ENCODE data around the gene CRTAC1. TPM values are rescaled to one million over a fixed set of nuclear protein-coding genes. Genes with fewer than 3 reads are reported as not detected.

CRTAC1 gene
- total RNA-seq, 1 experiment from 2014 or later, result 0.20 TPM

DNA sequence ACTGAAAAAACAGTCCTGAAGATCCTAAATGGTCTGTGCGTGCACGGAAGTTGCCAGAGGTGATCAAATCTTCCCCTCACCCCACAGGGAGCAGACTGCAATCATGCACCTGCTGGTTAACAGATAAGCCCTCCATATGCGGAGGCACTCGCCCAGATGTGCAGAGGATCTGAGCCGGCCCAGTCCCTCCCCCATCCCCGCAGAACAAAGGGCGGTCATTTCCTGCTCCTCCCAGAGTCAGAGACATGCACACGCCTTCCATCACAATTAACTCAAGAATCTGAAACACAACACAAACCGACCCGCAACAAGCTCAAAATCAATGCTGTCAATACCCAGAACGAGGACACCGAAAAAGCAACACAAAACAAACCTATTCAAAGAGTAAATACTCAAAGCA lies 24.2 kb downstream of the CRTAC1 start (continued):
- TF ChIP-seq ZBTB33 (IDR thresholded peaks at IDR 0.05; ENCODE audit: extremely low read depth, insufficient replicate concordance, low read length) (no peak), ELF1 (IDR thresholded peaks at IDR 0.05; ENCODE audit: borderline replicate concordance, low read depth) (no peak), SP1 (IDR thresholded peaks at IDR 0.05; ENCODE audit: low read depth) (no peak), CTCF (IDR thresholded peaks at IDR 0.05 in 2 of 3, conservative IDR thresholded peaks at IDR 0.05 in 1 of 3; ENCODE audit: borderline replicate concordance in 1 of 3, insufficient read depth in 1 of 3, low read depth in 2 of 3, low read length in 2 of 3) (no peak), CEBPB (IDR thresholded peaks at IDR 0.05; ENCODE audit: low read depth) (no peak), JUND (IDR thresholded peaks at IDR 0.05) (no peak), EGR1 (IDR thresholded peaks at IDR 0.05; ENCODE audit: low read depth) (no peak), CBX3 (IDR thresholded peaks at IDR 0.05; ENCODE audit: low read depth) (no peak), SRF (IDR thresholded peaks at IDR 0.05; ENCODE audit: low read depth) (no peak), EZH2phosphoT487 (IDR thresholded peaks at IDR 0.05; ENCODE audit: borderline replicate concordance) (no peak)
- TF ChIP-seq, protein P1, sequence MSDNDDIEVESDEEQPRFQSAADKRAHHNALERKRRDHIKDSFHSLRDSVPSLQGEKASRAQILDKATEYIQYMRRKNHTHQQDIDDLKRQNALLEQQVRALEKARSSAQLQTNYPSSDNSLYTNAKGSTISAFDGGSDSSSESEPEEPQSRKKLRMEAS (IDR thresholded peaks at IDR 0.05), result no peak

- Histone ChIP-seq H4K20me1 (ENCODE audit: insufficient read depth) (no peaks in the 10 kb centered on the region), H3K27ac (ENCODE audit: low read depth, low read length) (no peak overlapping the region), H3K9ac (ENCODE audit: low read length) (no peak overlapping the region), H2AFZ (ENCODE audit: low read depth, low read length, poor library complexity, severe bottlenecking) (no peak overlapping the region), H3K36me3 (ENCODE audit: control insufficient read depth in 1 of 2, insufficient read depth in 2 of 2, low read length in 2 of 2) (no peaks in the 10 kb centered on the region), H3K9me2 (ENCODE audit: insufficient read depth) (no peaks in the 10 kb centered on the region), H3K27me3 (ENCODE audit: insufficient read depth, low read length) (peaks cover 10% of the 10 kb centered on the region), H3K4me1 (ENCODE audit: control insufficient read depth in 1 of 2, insufficient read depth in 2 of 2, low read length in 2 of 2) (no peaks in the 10 kb centered on the region), H3K9me3 (ENCODE audit: control insufficient read depth in 1 of 2, insufficient read depth in 1 of 2, low read depth in 1 of 2, low read length in 2 of 2) (no peaks in the 10 kb centered on the region), H3K4me3 (replicated peaks in 1 of 2; ENCODE audit: low read depth in 1 of 2, low read length in 2 of 2) (no peak overlapping the region), H3K4me2 (ENCODE audit: low read length) (no peak overlapping the region), H3K79me2 (ENCODE audit: insufficient read depth, low read length) (no peaks in the 10 kb centered on the region)
- DNase-seq (ENCODE audit: low read depth, low spot score), result no peak
- no peak for ATAC-seq
- TF ChIP-seq CTCF (IDR thresholded peaks at IDR 0.05 in 2 of 3, conservative IDR thresholded peaks at IDR 0.05 in 1 of 3; ENCODE audit: borderline replicate concordance in 1 of 3, insufficient read depth in 1 of 3, low read depth in 2 of 3, low read length in 2 of 3) (no peak), POLR2AphosphoS5 (IDR thresholded peaks at IDR 0.05; ENCODE audit: low read depth, low read length) (no peak), POLR2A (IDR thresholded peaks at IDR 0.05; ENCODE audit: borderline replicate concordance, extremely low read depth, insufficient read depth, insufficient read length) (no peak), EGR1 (IDR thresholded peaks at IDR 0.05; ENCODE audit: low read depth) (no peak), ELF1 (IDR thresholded peaks at IDR 0.05; ENCODE audit: borderline replicate concordance, low read depth) (no peak), TCF7L2 (IDR thresholded peaks at IDR 0.05; ENCODE audit: borderline replicate concordance, extremely low read depth, insufficient read depth, insufficient read length) (no peak), ZBTB33 (IDR thresholded peaks at IDR 0.05; ENCODE audit: extremely low read depth, insufficient replicate concordance, low read length) (no peak), SRF (IDR thresholded peaks at IDR 0.05; ENCODE audit: low read depth) (no peak)
- CTCF ChIA-PET, result no interaction called here
- RAD21 ChIA-PET (ENCODE audit: low non-redundant PET in 1 of 2, low total read pairs in 2 of 2, uncharacterized antibody in 2 of 2, unreplicated experiment in 2 of 2), result no interaction called here
- no TSS peak for BruUV-seq (replicated peaks)
- POLR2A ChIA-PET, result no interaction called here
- intact Hi-C loops (cut with micrococcal nuclease), result no loop called here
Observed at GRCh38 chr10:98001736-98002135, 28.7 kb downstream of the CRTAC1 start.

Measured in HCT116 (cell line).